HepG2 (cell line): ENCODE results near the gene HAO2.

ENCODE experiments used
- CHD2 ChIP-seq: IDR thresholded peaks from 2 replicates; pipeline ENCODE4 v1.6.1; 2011; ENCODE audit warnings: low read depth, low read length, improper control_type of control experiment
- ESRRA ChIP-seq: sonication (generic); formaldehyde crosslinking; IDR thresholded peaks from 2 replicates; pipeline ENCODE4 v1.5.1; 2020; ENCODE audit warnings: mild to moderate bottlenecking, low read depth, missing genetic modification reagents
- EZH2 ChIP-seq: conservative IDR thresholded peaks from 2 replicates; pipeline ENCODE4 v1.6.1; 2012; ENCODE audit warnings: mild to moderate bottlenecking, low read depth, low read length, moderate library complexity
- KDM5B ChIP-seq: sonication (generic); formaldehyde crosslinking; IDR thresholded peaks from 2 replicates; pipeline ENCODE4 v1.4.0; 2020; ENCODE audit warnings: missing genetic modification reagents, mild to moderate bottlenecking, borderline replicate concordance
- NFE2L2 ChIP-seq: fragments of 150-350 bp; IDR thresholded peaks from 2 replicates; pipeline ENCODE4 v1.6.1; 2014; ENCODE audit warnings: low read length
- RAD21 ChIP-seq: fragments of 450-650 bp; formaldehyde crosslinking; IDR thresholded peaks from 2 replicates; pipeline ENCODE4 v1.5.0; 2020; ENCODE audit warnings: mild to moderate bottlenecking
- SIX4 ChIP-seq: sonication (generic); formaldehyde crosslinking; IDR thresholded peaks from 2 replicates; pipeline ENCODE4 v1.4.0; 2020; ENCODE audit warnings: missing genetic modification reagents
- TBL1XR1 ChIP-seq: fragments of 150-350 bp; IDR thresholded peaks from 2 replicates; pipeline ENCODE4 v1.6.1; 2014; ENCODE audit warnings: borderline replicate concordance, low read length; ENCODE audit not compliant: partially characterized antibody
- TF ChIP-seq, protein P1 (sequence below): IDR thresholded peaks from 2 replicates; pipeline ENCODE4 v1.6.1; 2012; ENCODE audit warnings: inconsistent platforms
- TF ChIP-seq, protein P2 (sequence below), 2 experiments: sonication (generic) in 1 of 2; formaldehyde crosslinking in 1 of 2; IDR thresholded peaks; 2 replicates each; pipeline versions ENCODE4 v1.5.1 to v1.6.1; 2011 to 2020; ENCODE audit warnings: borderline replicate concordance in 1 of 2, low read depth in 1 of 2, low read length in 1 of 2, mild to moderate bottlenecking in 1 of 2, missing genetic modification reagents in 1 of 2, moderate library complexity in 1 of 2
- TF ChIP-seq, protein P3 (sequence below): sonication (generic); formaldehyde crosslinking; IDR thresholded peaks from 2 replicates; pipeline ENCODE4 v1.5.0; 2020; ENCODE audit warnings: mild to moderate bottlenecking, missing genetic modification reagents, moderate library complexity
- TF ChIP-seq, protein P4 (sequence below): sonication (generic); formaldehyde crosslinking; IDR thresholded peaks from 2 replicates; pipeline ENCODE4 v1.5.0; 2020; ENCODE audit warnings: missing genetic modification reagents

DNA sequence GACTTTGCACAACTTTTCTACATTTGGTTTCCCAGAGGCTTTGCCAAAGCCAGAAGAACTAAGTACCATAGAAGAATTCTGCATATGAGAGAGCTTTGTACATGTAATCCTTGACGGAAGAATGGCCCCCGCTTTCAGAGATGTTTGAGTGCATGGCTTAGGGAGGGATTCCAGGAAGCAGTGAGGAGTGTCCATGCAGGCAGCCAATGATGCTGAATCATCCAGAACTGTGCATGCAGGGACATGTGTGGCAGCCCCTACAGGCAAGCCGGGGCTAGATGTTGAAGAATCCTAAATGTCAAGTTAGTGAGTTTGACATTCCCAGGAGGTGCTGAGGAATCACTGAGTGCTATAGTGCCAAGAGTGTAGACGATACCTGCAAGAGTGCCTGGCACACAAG, 9.9 kb upstream of the HAO2 start:
- no peak for TF ChIP-seq EZH2
- no peak for TF ChIP-seq CHD2
- no peak for TF ChIP-seq RAD21 (CRISPR knock-in tag)
- TF ChIP-seq, protein P1, sequence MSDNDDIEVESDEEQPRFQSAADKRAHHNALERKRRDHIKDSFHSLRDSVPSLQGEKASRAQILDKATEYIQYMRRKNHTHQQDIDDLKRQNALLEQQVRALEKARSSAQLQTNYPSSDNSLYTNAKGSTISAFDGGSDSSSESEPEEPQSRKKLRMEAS: no peak
- no peak for TF ChIP-seq SIX4 (CRISPR knock-in tag)
- TF ChIP-seq ESRRA (CRISPR knock-in tag): no peak
- TF ChIP-seq, protein P2, sequence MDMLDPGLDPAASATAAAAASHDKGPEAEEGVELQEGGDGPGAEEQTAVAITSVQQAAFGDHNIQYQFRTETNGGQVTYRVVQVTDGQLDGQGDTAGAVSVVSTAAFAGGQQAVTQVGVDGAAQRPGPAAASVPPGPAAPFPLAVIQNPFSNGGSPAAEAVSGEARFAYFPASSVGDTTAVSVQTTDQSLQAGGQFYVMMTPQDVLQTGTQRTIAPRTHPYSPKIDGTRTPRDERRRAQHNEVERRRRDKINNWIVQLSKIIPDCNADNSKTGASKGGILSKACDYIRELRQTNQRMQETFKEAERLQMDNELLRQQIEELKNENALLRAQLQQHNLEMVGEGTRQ (IDR thresholded peaks at IDR 0.05; ENCODE audit: low read depth, low read length): no peak
- TF ChIP-seq, protein P2 (CRISPR knock-in tag; IDR thresholded peaks at IDR 0.05; ENCODE audit: borderline replicate concordance): no peak
- TF ChIP-seq TBL1XR1: no peak
- TF ChIP-seq, protein P3, sequence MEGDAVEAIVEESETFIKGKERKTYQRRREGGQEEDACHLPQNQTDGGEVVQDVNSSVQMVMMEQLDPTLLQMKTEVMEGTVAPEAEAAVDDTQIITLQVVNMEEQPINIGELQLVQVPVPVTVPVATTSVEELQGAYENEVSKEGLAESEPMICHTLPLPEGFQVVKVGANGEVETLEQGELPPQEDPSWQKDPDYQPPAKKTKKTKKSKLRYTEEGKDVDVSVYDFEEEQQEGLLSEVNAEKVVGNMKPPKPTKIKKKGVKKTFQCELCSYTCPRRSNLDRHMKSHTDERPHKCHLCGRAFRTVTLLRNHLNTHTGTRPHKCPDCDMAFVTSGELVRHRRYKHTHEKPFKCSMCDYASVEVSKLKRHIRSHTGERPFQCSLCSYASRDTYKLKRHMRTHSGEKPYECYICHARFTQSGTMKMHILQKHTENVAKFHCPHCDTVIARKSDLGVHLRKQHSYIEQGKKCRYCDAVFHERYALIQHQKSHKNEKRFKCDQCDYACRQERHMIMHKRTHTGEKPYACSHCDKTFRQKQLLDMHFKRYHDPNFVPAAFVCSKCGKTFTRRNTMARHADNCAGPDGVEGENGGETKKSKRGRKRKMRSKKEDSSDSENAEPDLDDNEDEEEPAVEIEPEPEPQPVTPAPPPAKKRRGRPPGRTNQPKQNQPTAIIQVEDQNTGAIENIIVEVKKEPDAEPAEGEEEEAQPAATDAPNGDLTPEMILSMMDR (CRISPR knock-in tag): no peak
- no peak for TF ChIP-seq KDM5B
- TF ChIP-seq, protein P4, sequence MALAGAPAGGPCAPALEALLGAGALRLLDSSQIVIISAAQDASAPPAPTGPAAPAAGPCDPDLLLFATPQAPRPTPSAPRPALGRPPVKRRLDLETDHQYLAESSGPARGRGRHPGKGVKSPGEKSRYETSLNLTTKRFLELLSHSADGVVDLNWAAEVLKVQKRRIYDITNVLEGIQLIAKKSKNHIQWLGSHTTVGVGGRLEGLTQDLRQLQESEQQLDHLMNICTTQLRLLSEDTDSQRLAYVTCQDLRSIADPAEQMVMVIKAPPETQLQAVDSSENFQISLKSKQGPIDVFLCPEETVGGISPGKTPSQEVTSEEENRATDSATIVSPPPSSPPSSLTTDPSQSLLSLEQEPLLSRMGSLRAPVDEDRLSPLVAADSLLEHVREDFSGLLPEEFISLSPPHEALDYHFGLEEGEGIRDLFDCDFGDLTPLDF (CRISPR knock-in tag): no peak
- TF ChIP-seq NFE2L2: no peak
